ACC112 (cell line): ENCODE results near the gene EMB.
"Not testable (repeated sequence)": the region's sequence is repeated elsewhere in the genome, so short reads cannot be mapped to it uniquely, and the experiment has no call there.

Experiments used
- H2AFZ ChIP-seq: fragments of 200-600 bp; sonication (generic); one replicate; pipeline ENCODE4 v1.6.0; 2017; ENCODE audit warnings: antibody characterized with exemption, low read length; ENCODE audit not compliant: unreplicated experiment
- H3K27ac ChIP-seq: fragments of 200-600 bp; sonication (generic); 2 replicates; pipeline ENCODE4 v1.5.1; 2014; ENCODE audit warnings: low read depth, mild to moderate bottlenecking, antibody characterized with exemption, low read length, moderate library complexity
- H3K27me3 ChIP-seq: fragments of 200-600 bp; sonication (generic); 2 replicates; pipeline ENCODE4 v1.6.1; 2014; ENCODE audit warnings: mild to moderate bottlenecking, antibody characterized with exemption, low read length, moderate library complexity, mixed read lengths; ENCODE audit not compliant: insufficient read depth
- H3K36me3 ChIP-seq: fragments of 200-600 bp; sonication (generic); 2 replicates; pipeline ENCODE4 v1.6.1; 2016; ENCODE audit warnings: mild to moderate bottlenecking, antibody characterized with exemption, low read length, moderate library complexity, mixed read lengths; ENCODE audit not compliant: insufficient read depth
- H3K4me1 ChIP-seq: fragments of 200-600 bp; sonication (generic); one replicate; pipeline ENCODE4 v1.6.1; 2016; ENCODE audit warnings: low read length, mixed read lengths; ENCODE audit not compliant: insufficient read depth, unreplicated experiment, control insufficient read depth
- H3K4me3 ChIP-seq: fragments of 200-600 bp; sonication (generic); 2 replicates; pipeline ENCODE4 v1.5.1; 2014; ENCODE audit warnings: mild to moderate bottlenecking, low read depth, low read length
- H3K79me2 ChIP-seq: fragments of 200-600 bp; sonication (generic); one replicate; pipeline ENCODE4 v1.6.0; 2016; ENCODE audit warnings: low read length; ENCODE audit not compliant: control insufficient read depth, unreplicated experiment, insufficient read depth

The EMB gene

GRCh38 chr5:50376696-50377095 lies 64.4 kb downstream of the EMB start:
- not testable (repeated sequence) for H3K27ac ChIP-seq, H3K79me2 ChIP-seq, H3K4me1 ChIP-seq, H3K4me3 ChIP-seq, H2AFZ ChIP-seq, H3K27me3 ChIP-seq, H3K36me3 ChIP-seq

- not testable (repeated sequence) for H3K27me3 ChIP-seq, H3K79me2 ChIP-seq, H3K4me1 ChIP-seq, H3K27ac ChIP-seq, H2AFZ ChIP-seq, H3K4me3 ChIP-seq, H3K36me3 ChIP-seq
These were observed 71.6 kb downstream of the EMB start for GRCh38 chr5:50369287-50370033.

GRCh38 chr5:50365426-50366251 lies 75.4 kb downstream of the EMB start:
- no peaks in the 10 kb centered on the region for H3K36me3 ChIP-seq
- no peaks in the 10 kb centered on the region for H3K79me2 ChIP-seq
- H3K4me1 ChIP-seq, result peaks cover 2% of the 10 kb centered on the region
- H3K27me3 ChIP-seq, result no peaks in the 10 kb centered on the region
- H3K27ac ChIP-seq, result no peak overlapping the region
- no peak overlapping the region for H3K4me3 ChIP-seq
- H2AFZ ChIP-seq, result no peak overlapping the region

GRCh38 chr5:50364535-50365309 lies 76.4 kb downstream of the EMB start:
- H3K79me2 ChIP-seq, H3K36me3 ChIP-seq, H3K4me3 ChIP-seq, H3K27ac ChIP-seq, H2AFZ ChIP-seq, H3K27me3 ChIP-seq, H3K4me1 ChIP-seq: not testable (repeated sequence)

GRCh38 chr5:50359187-50359586 lies 81.9 kb downstream of the EMB start:
- Histone ChIP-seq H2AFZ (no peak overlapping the region), H3K27ac (no peak overlapping the region), H3K4me3 (no peak overlapping the region)

GRCh38 chr5:50352382-50352781 lies 88.7 kb downstream of the EMB start:
- H3K27ac ChIP-seq, result no peak overlapping the region
- no peaks in the 10 kb centered on the region for H3K4me1 ChIP-seq
- no peaks in the 10 kb centered on the region for H3K36me3 ChIP-seq
- no peaks in the 10 kb centered on the region for H3K27me3 ChIP-seq
- no peak overlapping the region for H2AFZ ChIP-seq
- H3K79me2 ChIP-seq, result no peaks in the 10 kb centered on the region
- no peak overlapping the region for H3K4me3 ChIP-seq

More at GRCh38 chr5:50359187-50359586, 81.9 kb downstream of the EMB start:
- Histone ChIP-seq H3K79me2 (no peaks in the 10 kb centered on the region), H3K36me3 (no peaks in the 10 kb centered on the region), H3K4me1 (no peaks in the 10 kb centered on the region), H3K27me3 (no peaks in the 10 kb centered on the region)
